Measurements from ENCODE around the gene MGLL. TPM values are rescaled to one million over a fixed set of nuclear protein-coding genes. Genes with fewer than 3 reads are reported as not detected.

The MGLL gene
- total RNA-seq, 1 experiment from 2014 or later = 0.94 TPM

GRCh38 chr3:127815641-127816605 lies 6.4 kb downstream of the MGLL start:
- CTCF ChIA-PET = no interaction called here
- no peak for DNase-seq (ENCODE audit: low spot score)
- no peak for ATAC-seq
- no peak overlapping the region for H3K27ac Mint-ChIP-seq
- H3K27me3 Mint-ChIP-seq (ENCODE audit: low read depth) = peaks cover 4% of the 10 kb centered on the region
- H3K4me3 Mint-ChIP-seq = no peak overlapping the region
- POLR2A ChIA-PET = no interaction called here
- H3K36me3 Mint-ChIP-seq = no peaks in the 10 kb centered on the region
- H3K9me3 Mint-ChIP-seq = peaks cover 7% of the 10 kb centered on the region
- H3K4me1 Mint-ChIP-seq = peaks cover 17% of the 10 kb centered on the region
- TF ChIP-seq E2F5 (CRISPR knock-in tag; IDR thresholded peaks at IDR 0.05) (no peak), EMX1 (CRISPR knock-in tag; IDR thresholded peaks at IDR 0.05) (no peak), JUN (CRISPR knock-in tag; IDR thresholded peaks at IDR 0.05) (no peak), CREM (CRISPR knock-in tag; IDR thresholded peaks at IDR 0.05) (no peak)

- H3K27ac Mint-ChIP-seq = no peak overlapping the region
Measured at GRCh38 chr3:127815001-127815400, 7.3 kb downstream of the MGLL start.

More at GRCh38 chr3:127815001-127815400, 7.3 kb downstream of the MGLL start:
- CTCF ChIA-PET = interaction anchor here (0.6 kb wide), 1 partner anchor 10 kb away, joined by 7 read pairs; no protein-coding TSS in a partner anchor
- TF ChIP-seq ZNF263 (CRISPR knock-in tag; IDR thresholded peaks at IDR 0.05; ENCODE audit: low read depth) (no peak), RELA (CRISPR knock-in tag; IDR thresholded peaks at IDR 0.05; ENCODE audit: borderline replicate concordance) (no peak), ZNF232 (CRISPR knock-in tag; IDR thresholded peaks at IDR 0.05) (no peak), NR3C1 (CRISPR knock-in tag; conservative IDR thresholded peaks at IDR 0.05; ENCODE audit: low read depth) (no peak), GRHL2 (CRISPR knock-in tag; IDR thresholded peaks at IDR 0.05; ENCODE audit: insufficient replicate concordance, severe bottlenecking) (no peak), ZNF219 (CRISPR knock-in tag; IDR thresholded peaks at IDR 0.05; ENCODE audit: borderline replicate concordance) (no peak), ATF2 (CRISPR knock-in tag; IDR thresholded peaks at IDR 0.05; ENCODE audit: borderline replicate concordance, low read depth) (no peak), ARID4B (CRISPR knock-in tag; IDR thresholded peaks at IDR 0.05; ENCODE audit: borderline replicate concordance) (no peak), ZNF138 (CRISPR knock-in tag; conservative IDR thresholded peaks at IDR 0.05) (no peak), USF2 (CRISPR knock-in tag; IDR thresholded peaks at IDR 0.05) (no peak), E2F1 (CRISPR knock-in tag; IDR thresholded peaks at IDR 0.05) (no peak), ESRRA (CRISPR knock-in tag; IDR thresholded peaks at IDR 0.05; ENCODE audit: borderline replicate concordance) (no peak), GTF2I (CRISPR knock-in tag; conservative IDR thresholded peaks at IDR 0.05) (no peak)
- Mint-ChIP-seq H3K4me1 (peaks cover 8% of the 10 kb centered on the region), H3K36me3 (no peaks in the 10 kb centered on the region), H3K27me3 (ENCODE audit: low read depth) (no peaks in the 10 kb centered on the region), H3K9me3 (peaks cover 7% of the 10 kb centered on the region), H3K4me3 (no peak overlapping the region)
- POLR2A ChIA-PET = no interaction called here
- ATAC-seq (no peak), DNase-seq (ENCODE audit: low spot score) (no peak)
